ENCODE measurements around the gene EMID1.

Gene EMID1

DNA sequence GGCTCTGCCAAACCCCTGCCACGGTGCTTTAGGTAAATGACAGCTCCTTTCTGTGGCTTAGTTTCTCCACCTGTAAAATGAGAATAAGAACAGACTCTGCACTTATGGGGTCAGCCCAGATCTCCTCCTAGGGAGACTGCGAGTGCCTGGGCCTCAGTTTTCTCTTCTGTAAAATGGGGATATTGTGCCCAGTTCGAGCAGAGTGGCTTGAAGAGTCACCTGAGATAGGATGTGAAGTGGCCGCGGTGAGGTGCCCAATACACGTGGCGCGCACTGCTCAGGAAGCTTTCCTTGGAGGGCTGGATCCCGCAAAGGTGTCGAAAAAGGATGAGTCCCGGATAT is 473 bp upstream of the EMID1 start:
- Histone ChIP-seq H3K27me3 (replicated peaks; ENCODE audit: control insufficient read depth, insufficient read depth, low read length) (no peaks in the 10 kb centered on the region), H3K36me3 (ENCODE audit: control insufficient read depth, insufficient read depth, low read length) (no peaks in the 10 kb centered on the region), H3K4me3 (replicated peaks; ENCODE audit: low read depth, low read length) (peak overlapping the region; percentile 70)
- TF ChIP-seq, protein P1, sequence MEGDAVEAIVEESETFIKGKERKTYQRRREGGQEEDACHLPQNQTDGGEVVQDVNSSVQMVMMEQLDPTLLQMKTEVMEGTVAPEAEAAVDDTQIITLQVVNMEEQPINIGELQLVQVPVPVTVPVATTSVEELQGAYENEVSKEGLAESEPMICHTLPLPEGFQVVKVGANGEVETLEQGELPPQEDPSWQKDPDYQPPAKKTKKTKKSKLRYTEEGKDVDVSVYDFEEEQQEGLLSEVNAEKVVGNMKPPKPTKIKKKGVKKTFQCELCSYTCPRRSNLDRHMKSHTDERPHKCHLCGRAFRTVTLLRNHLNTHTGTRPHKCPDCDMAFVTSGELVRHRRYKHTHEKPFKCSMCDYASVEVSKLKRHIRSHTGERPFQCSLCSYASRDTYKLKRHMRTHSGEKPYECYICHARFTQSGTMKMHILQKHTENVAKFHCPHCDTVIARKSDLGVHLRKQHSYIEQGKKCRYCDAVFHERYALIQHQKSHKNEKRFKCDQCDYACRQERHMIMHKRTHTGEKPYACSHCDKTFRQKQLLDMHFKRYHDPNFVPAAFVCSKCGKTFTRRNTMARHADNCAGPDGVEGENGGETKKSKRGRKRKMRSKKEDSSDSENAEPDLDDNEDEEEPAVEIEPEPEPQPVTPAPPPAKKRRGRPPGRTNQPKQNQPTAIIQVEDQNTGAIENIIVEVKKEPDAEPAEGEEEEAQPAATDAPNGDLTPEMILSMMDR (IDR thresholded peaks at IDR 0.05; ENCODE audit: insufficient read depth, low read length, poor library complexity, severe bottlenecking), result no peak
- no peak for DNase-seq (ENCODE audit: extremely low read depth, insufficient read length)

DNA sequence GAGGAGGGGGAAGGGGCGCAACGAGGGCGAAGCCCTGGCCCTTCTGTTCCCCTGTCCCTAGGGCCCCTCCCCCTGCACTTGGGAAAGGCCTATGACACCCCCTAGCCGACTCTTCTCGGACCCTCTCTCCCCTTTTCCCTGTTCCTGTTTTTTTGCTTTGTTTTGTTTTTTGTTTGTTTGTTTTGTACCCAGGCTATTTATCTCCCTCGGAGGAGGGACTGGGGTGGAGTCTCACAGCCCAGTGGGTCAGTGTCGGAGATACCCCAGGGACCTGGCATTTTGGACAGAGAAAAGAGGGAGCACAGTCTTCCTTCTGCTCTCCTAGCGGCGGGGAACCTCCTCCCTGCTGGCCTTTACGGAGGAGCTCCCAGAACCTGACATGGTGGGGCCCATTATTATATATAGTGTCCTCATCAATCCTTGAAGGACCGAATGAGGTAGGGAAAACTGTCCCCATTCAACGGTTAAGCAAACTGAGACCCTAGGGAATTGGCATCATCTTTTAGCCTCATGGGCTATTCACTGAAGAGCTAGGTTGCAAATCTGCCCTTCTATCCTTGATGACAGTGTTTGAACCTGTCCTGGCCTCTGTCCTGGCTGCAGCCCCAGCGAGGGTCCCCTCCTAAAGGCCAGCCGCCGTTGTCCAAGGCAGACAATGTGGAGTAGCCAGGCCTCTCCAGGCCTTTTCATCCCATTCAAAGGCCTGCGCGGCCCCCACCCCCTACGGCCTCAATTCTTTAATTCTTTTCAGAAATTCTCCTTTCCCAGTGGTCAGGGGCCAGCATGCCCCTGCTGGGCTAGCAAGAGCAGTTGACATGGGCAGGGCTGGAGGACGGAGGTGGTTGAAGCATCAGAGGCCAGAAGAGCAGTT is 911 bp downstream of the EMID1 start:
- Histone ChIP-seq H3K36me3 (ENCODE audit: control insufficient read depth, insufficient read depth, low read length) (no peaks in the 10 kb centered on the region), H3K27me3 (replicated peaks; ENCODE audit: control insufficient read depth, insufficient read depth, low read length) (no peaks in the 10 kb centered on the region), H3K4me3 (replicated peaks; ENCODE audit: low read depth, low read length) (peak overlapping the region; percentile 91)
- TF ChIP-seq, protein P1 (IDR thresholded peaks at IDR 0.05; ENCODE audit: insufficient read depth, low read length, poor library complexity, severe bottlenecking), result no peak
- DNase-seq (ENCODE audit: extremely low read depth, insufficient read length), result no peak

DNA sequence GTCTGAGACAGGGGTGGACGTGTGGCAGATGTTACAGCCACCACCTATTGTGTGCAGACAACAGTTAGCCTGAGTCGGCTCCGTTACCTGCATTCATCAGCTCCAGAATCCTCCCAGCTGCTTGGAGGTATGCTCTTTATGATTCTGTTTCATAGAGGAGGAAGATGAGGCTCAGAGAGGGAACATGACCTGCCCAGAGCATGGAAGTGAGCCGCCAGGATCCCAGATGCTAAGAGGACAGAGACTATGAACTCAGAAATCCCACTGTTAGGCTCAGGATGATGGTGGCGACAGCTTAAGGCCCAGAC is 1.5 kb downstream of the EMID1 start:
- no peak for DNase-seq (ENCODE audit: extremely low read depth, insufficient read length)
- H3K4me3 ChIP-seq (replicated peaks; ENCODE audit: low read depth, low read length), result peak overlapping the region; percentile 91
- no peaks in the 10 kb centered on the region for H3K36me3 ChIP-seq (ENCODE audit: control insufficient read depth, insufficient read depth, low read length)
- H3K27me3 ChIP-seq (replicated peaks; ENCODE audit: control insufficient read depth, insufficient read depth, low read length), result no peaks in the 10 kb centered on the region
- TF ChIP-seq, protein P1 (IDR thresholded peaks at IDR 0.05; ENCODE audit: insufficient read depth, low read length, poor library complexity, severe bottlenecking), result no peak

DNA sequence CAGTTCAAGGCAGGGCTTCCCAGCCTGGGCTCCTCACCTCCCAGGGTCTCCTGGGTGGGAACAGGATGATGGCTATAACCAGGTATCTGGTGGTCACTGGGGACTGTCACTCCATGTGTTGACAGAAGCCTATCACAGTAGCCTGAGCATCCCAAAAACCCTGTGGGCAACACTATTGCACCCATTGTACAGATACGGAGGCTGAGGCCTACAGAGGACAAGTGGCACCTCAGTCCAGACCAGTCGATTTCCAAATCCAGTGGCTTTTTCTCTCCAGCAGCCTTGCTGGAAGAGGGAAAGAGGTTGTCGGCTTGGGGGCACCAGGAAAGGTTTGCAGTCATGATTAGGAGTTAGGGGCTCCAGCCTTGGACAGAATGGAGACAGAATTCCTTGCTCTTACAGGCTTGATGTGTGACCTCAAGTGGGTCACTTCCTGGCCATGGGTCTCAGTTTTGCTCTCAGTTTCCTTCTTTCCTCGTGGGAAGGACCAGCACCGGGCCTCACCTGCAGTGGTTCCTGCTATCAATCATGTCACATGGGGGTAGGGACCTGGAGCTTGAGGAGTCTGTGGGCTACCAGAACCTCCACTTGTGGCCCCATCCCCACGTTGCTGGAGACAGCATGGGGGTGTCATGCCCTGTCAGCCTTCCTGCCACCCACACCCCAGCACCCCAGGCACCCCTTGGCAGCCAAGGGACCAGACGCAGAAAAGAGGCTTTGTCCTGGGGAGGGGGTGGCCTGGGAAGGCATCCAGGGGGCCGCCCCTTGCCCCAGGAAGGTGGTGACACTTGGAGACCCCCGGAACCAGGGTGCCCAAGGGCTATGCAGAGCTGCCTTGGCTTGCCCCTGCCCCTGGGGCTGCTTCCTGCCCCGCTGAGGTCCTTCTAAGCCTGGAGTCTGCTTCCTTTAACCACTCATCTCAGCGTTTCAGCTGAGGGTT is 2.1 kb downstream of the EMID1 start:
- Histone ChIP-seq H3K4me3 (replicated peaks; ENCODE audit: low read depth, low read length) (peak overlapping the region; percentile 91), H3K36me3 (ENCODE audit: control insufficient read depth, insufficient read depth, low read length) (no peaks in the 10 kb centered on the region), H3K27me3 (replicated peaks; ENCODE audit: control insufficient read depth, insufficient read depth, low read length) (no peaks in the 10 kb centered on the region)
- TF ChIP-seq, protein P1 (IDR thresholded peaks at IDR 0.05; ENCODE audit: insufficient read depth, low read length, poor library complexity, severe bottlenecking), result no peak
- no peak for DNase-seq (ENCODE audit: extremely low read depth, insufficient read length)

DNA sequence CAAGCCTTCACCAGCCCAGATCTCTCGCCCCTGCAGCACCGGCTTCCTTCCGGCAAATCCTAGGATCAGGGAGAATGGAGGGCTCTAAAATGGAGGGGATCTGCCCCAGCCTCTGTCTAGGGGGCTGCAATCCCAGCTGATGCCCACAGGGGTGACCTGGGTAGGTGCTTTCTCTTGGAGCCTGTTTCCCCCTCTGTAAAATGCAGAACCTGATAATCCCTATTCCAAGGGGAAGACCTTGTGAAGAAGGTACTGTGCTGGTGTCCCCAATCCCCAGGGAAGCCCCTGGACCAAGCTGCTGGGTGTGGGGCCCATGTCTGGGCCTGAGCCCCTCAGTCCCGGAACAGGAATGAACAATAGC is 2.8 kb downstream of the EMID1 start:
- TF ChIP-seq, protein P1 (IDR thresholded peaks at IDR 0.05; ENCODE audit: insufficient read depth, low read length, poor library complexity, severe bottlenecking), result no peak
- H3K4me3 ChIP-seq (replicated peaks; ENCODE audit: low read depth, low read length), result peak overlapping the region; percentile 91
- H3K27me3 ChIP-seq (replicated peaks; ENCODE audit: control insufficient read depth, insufficient read depth, low read length), result no peaks in the 10 kb centered on the region
- DNase-seq (ENCODE audit: extremely low read depth, insufficient read length), result no peak
- H3K36me3 ChIP-seq (ENCODE audit: control insufficient read depth, insufficient read depth, low read length), result no peaks in the 10 kb centered on the region
